ENCODE measurements around the gene TTC24.

The TTC24 gene

GRCh38 chr1:156544592-156545102 is 34.9 kb upstream of the TTC24 start:
- Histone ChIP-seq H3K27me3 (ENCODE audit: insufficient read depth, poor library complexity, severe bottlenecking) (no peaks in the 10 kb centered on the region), H3K36me3 (ENCODE audit: low read depth) (peaks cover 59% of the 10 kb centered on the region), H3K9me3 (ENCODE audit: severe bottlenecking) (no peaks in the 10 kb centered on the region), H3K27ac (ENCODE audit: poor library complexity, severe bottlenecking) (no peak overlapping the region), H3K4me1 (ENCODE audit: insufficient read depth, poor library complexity, severe bottlenecking) (no peaks in the 10 kb centered on the region), H3K4me3 (ENCODE audit: severe bottlenecking) (no peak overlapping the region)
- DNase-seq (ENCODE audit: low spot score) (no peak), ATAC-seq (ENCODE audit: low read depth) (no peak)
- TF ChIP-seq, protein P1, sequence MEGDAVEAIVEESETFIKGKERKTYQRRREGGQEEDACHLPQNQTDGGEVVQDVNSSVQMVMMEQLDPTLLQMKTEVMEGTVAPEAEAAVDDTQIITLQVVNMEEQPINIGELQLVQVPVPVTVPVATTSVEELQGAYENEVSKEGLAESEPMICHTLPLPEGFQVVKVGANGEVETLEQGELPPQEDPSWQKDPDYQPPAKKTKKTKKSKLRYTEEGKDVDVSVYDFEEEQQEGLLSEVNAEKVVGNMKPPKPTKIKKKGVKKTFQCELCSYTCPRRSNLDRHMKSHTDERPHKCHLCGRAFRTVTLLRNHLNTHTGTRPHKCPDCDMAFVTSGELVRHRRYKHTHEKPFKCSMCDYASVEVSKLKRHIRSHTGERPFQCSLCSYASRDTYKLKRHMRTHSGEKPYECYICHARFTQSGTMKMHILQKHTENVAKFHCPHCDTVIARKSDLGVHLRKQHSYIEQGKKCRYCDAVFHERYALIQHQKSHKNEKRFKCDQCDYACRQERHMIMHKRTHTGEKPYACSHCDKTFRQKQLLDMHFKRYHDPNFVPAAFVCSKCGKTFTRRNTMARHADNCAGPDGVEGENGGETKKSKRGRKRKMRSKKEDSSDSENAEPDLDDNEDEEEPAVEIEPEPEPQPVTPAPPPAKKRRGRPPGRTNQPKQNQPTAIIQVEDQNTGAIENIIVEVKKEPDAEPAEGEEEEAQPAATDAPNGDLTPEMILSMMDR (IDR thresholded peaks at IDR 0.05; ENCODE audit: poor library complexity, severe bottlenecking) = no peak

GRCh38 chr1:156546267-156546666 is 33.3 kb upstream of the TTC24 start:
- no peak for DNase-seq (ENCODE audit: low spot score)
- TF ChIP-seq, protein P1 (IDR thresholded peaks at IDR 0.05; ENCODE audit: poor library complexity, severe bottlenecking) = no peak

DNA sequence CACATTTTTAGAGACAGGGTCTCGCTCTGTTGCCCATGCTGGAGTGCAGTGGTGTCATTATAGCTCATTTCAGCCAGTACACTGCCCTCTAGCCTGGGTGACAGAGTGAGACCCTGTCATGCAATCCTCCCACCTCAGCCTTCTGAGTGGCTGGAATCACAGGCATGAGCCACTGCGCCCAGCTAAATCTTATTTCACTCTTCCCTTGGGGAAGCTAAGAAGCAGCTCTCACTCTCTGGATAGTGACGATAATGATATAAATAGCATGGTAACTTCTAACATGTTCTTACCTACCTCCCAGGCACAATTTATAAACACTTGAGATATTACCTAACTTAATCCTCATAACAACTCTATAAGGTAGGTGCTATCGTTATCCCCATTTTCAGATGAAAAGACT is 32.1 kb upstream of the TTC24 start:
- Histone ChIP-seq H3K27ac (ENCODE audit: poor library complexity, severe bottlenecking) (no peak overlapping the region), H3K4me1 (ENCODE audit: insufficient read depth, poor library complexity, severe bottlenecking) (peaks cover 4% of the 10 kb centered on the region), H3K36me3 (ENCODE audit: low read depth) (peaks cover 64% of the 10 kb centered on the region), H3K9me3 (ENCODE audit: severe bottlenecking) (no peaks in the 10 kb centered on the region), H3K27me3 (ENCODE audit: insufficient read depth, poor library complexity, severe bottlenecking) (no peaks in the 10 kb centered on the region), H3K4me3 (ENCODE audit: severe bottlenecking) (no peak overlapping the region)
- TF ChIP-seq, protein P1 (IDR thresholded peaks at IDR 0.05; ENCODE audit: poor library complexity, severe bottlenecking) = no peak
- ATAC-seq (ENCODE audit: low read depth) (no peak), DNase-seq (ENCODE audit: low spot score) (no peak)

More at GRCh38 chr1:156546267-156546666, 33.3 kb upstream of the TTC24 start:
- Histone ChIP-seq H3K9me3 (ENCODE audit: severe bottlenecking) (no peaks in the 10 kb centered on the region), H3K36me3 (ENCODE audit: low read depth) (peaks cover 66% of the 10 kb centered on the region), H3K27ac (ENCODE audit: poor library complexity, severe bottlenecking) (no peak overlapping the region), H3K4me3 (ENCODE audit: severe bottlenecking) (no peak overlapping the region), H3K27me3 (ENCODE audit: insufficient read depth, poor library complexity, severe bottlenecking) (no peaks in the 10 kb centered on the region), H3K4me1 (ENCODE audit: insufficient read depth, poor library complexity, severe bottlenecking) (no peaks in the 10 kb centered on the region)
- ATAC-seq (ENCODE audit: low read depth) = no peak

DNA sequence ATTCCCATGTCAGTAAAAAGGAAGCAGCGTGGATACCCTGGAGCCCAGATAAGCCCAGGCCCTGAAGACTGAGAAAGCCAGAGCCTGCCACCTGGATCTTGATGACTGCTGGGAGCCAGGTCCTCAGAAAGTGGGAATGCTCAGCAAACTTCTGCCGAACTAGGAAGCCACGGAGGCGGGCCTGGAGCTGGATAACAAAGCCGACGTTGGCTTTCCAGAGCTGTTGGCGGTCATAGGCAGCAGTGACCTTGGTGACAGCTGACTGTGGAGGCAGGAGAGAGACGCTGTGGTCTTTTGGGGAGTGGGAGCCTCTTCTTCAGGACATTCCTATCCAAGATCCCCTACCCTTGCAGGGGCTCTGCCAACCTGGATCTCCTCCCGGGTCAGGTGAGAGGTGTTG is 31.5 kb upstream of the TTC24 start:
- Histone ChIP-seq H3K4me3 (ENCODE audit: severe bottlenecking) (no peak overlapping the region), H3K9me3 (ENCODE audit: severe bottlenecking) (no peaks in the 10 kb centered on the region), H3K4me1 (ENCODE audit: insufficient read depth, poor library complexity, severe bottlenecking) (peaks cover 6% of the 10 kb centered on the region), H3K36me3 (ENCODE audit: low read depth) (peaks cover 65% of the 10 kb centered on the region), H3K27ac (ENCODE audit: poor library complexity, severe bottlenecking) (no peak overlapping the region), H3K27me3 (ENCODE audit: insufficient read depth, poor library complexity, severe bottlenecking) (no peaks in the 10 kb centered on the region)
- ATAC-seq (ENCODE audit: low read depth) (no peak), DNase-seq (ENCODE audit: low spot score) (no peak)
- TF ChIP-seq, protein P1 (IDR thresholded peaks at IDR 0.05; ENCODE audit: poor library complexity, severe bottlenecking) = no peak

DNA sequence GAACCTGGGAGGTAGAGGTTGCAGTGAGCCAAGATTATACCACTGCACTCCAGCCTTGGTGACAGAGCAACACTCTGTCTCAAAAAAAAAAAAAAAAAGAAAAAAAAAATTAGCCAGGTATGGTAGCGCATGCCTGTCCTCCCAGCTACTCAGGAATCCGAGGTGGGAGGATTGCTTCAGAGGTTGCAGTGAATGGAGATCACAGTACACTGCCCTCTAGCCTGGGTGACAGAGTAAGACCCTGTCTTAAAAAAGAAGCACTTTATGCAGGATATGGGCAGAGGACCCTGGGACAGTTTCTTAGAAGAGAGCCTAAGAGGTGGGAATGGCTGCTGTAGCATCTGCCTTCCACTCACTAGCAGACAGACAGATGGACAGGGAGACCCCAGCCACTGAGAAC is 30.1 kb upstream of the TTC24 start:
- peaks cover 6% of the 10 kb centered on the region for H3K4me1 ChIP-seq (ENCODE audit: insufficient read depth, poor library complexity, severe bottlenecking)
- no peaks in the 10 kb centered on the region for H3K27me3 ChIP-seq (ENCODE audit: insufficient read depth, poor library complexity, severe bottlenecking)
- no peaks in the 10 kb centered on the region for H3K9me3 ChIP-seq (ENCODE audit: severe bottlenecking)
- H3K4me3 ChIP-seq (ENCODE audit: severe bottlenecking) = no peak overlapping the region
- TF ChIP-seq, protein P1 (IDR thresholded peaks at IDR 0.05; ENCODE audit: poor library complexity, severe bottlenecking) = no peak
- H3K27ac ChIP-seq (ENCODE audit: poor library complexity, severe bottlenecking) = no peak overlapping the region
- ATAC-seq (ENCODE audit: low read depth) (no peak), DNase-seq (ENCODE audit: low spot score) (no peak)
- H3K36me3 ChIP-seq (ENCODE audit: low read depth) = peaks cover 58% of the 10 kb centered on the region

Data from RWPE2 (cell line).